GM21360 (cell line): ENCODE results near the gene FAM177B.
"Not testable (repeated sequence)": the region's sequence is repeated elsewhere in the genome, so short reads cannot be mapped to it uniquely, and the experiment has no call there.

ENCODE experiments used
- ATAC-seq: cut with Tn5 transposase; IDR thresholded peaks from one replicate; pipeline ENCODE4 v1.9.1; 2021; ENCODE audit warnings: mild to moderate bottlenecking, moderate library complexity; ENCODE audit not compliant: unreplicated experiment

The FAM177B gene

GRCh38 chr1:222739465-222739864, 2.5 kb downstream of the FAM177B start:
- ATAC-seq: no peak

GRCh38 chr1:222739929-222740328, 2.9 kb downstream of the FAM177B start:
- ATAC-seq: no peak

DNA sequence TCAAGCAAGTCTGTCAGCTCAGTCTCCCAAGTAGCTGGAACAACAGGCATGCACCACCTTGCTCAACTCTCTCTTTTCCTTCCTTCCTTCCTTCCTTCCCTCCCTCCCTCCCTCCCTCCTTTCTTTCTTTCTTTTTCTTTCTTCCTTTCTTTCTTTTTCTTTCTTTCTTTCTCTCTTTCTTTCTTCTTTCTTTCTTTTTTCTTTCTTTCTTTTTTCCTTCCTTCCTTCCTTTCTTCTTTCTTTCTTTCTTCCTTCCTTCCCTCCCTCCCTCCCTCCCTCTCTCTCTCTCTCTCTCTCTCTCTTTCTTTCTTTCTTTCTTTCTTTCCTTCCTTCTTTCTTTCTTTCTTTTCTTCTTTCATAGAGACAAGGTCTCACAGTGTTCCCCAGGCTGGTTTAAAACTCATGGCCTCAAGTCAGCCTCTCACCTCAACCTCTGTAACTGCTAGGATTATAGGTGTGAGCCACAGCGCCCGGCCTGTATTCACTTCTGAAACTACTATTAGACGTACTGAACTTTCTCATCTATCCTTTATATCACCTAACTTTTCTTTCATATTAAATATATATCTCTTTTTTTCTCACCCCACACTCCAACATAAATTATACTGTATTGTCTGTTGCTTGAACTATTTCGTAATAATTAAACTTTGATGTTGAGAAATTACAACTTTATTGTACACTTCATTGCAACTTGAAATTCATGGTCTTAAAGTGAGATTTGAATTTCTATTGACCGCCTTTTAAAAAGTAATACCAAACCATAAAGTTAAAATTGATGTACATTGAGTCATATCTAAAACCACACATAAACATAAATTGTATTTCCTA, 4.8 kb downstream of the FAM177B start:
- ATAC-seq: not testable (repeated sequence)

DNA sequence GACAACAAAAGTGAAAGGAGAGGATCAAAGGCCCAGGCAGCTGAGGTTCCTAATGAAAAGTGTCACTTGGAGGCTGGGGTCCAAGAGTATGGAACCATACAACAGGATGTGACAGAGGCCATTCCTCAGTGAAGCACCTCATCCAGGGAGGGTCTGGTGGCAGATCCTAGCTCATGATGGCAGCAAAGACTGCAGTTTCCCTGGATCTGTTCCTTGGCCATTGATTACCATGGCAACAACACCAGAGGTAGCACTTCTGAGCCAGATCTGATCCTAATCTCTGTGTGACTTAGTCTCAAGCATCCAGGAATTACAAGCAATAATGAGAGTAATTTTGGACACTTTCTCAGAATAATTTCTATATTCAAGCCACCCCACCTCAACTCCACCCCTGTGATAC, 12.9 kb downstream of the FAM177B start:
- ATAC-seq: no peak

DNA sequence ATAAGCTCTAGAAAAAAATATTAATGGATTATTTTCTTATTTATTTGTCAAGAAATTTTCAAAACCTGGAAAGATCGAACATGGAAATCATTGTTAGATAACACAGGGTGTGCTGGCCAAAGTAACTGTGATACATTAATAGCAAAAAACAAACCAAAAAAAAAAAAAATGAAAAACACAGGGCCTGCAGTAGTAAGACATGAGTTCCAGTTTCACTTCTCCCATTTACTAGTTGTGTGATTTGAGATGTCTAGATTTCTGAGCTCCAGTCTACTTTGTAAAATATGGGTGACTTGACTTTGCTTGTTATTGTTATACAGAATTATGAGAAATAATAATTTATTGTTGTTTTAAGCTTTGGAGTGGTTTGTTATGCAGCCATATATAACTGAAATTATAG, 13.6 kb downstream of the FAM177B start:
- ATAC-seq: peak; percentile 93

GRCh38 chr1:222751255-222751654, 14.3 kb downstream of the FAM177B start:
- ATAC-seq: no peak

GRCh38 chr1:222754366-222755139, 17.6 kb downstream of the FAM177B start:
- no peak for ATAC-seq

- no peak for ATAC-seq
Observed at GRCh38 chr1:222757646-222758268, 20.8 kb downstream of the FAM177B start.

- no peak for ATAC-seq
Observed at GRCh38 chr1:222759451-222760035, 22.5 kb downstream of the FAM177B start.

DNA sequence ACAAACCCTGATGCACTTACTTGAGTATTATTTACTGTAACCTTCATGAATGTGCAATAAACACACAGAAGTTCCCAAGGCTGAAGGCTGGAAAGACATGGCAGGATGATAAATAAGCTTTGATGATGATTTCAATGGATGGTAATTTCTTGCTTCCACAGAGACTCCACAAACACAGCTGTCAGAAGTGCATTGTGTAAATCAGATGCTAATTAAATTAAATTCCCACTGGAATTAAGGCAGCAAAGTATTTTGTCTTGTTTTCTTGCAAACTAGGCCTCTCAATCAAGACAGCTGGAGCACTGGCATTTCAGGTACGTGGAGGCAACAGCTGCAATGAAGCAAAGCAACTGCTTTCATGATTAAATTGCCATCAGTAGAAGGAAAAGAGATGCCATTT, 24.1 kb downstream of the FAM177B start:
- ATAC-seq: no peak

- not testable (repeated sequence) for ATAC-seq
Observed at GRCh38 chr1:222762178-222762577, 25.2 kb downstream of the FAM177B start.

DNA sequence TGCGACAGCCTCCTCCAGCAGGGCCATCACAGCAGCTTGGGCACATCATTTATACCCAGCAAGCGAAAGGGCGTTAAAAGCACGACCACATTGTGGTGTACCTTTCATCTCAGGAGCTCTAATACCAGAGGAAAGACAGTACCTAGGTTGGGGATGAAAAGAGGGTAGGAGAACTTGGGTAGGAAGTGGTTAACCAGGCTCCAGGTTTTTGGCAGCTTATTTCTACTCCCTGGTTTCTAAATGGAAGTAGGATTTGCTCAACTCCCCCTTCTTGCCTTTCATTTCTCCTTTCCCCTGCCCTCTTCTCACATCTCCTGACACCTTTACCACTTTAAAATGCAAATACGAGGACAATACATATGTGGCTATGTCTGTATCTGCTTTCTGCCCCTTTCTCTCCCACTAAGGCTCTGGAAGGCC, 30.2 kb downstream of the FAM177B start:
- no peak for ATAC-seq

DNA sequence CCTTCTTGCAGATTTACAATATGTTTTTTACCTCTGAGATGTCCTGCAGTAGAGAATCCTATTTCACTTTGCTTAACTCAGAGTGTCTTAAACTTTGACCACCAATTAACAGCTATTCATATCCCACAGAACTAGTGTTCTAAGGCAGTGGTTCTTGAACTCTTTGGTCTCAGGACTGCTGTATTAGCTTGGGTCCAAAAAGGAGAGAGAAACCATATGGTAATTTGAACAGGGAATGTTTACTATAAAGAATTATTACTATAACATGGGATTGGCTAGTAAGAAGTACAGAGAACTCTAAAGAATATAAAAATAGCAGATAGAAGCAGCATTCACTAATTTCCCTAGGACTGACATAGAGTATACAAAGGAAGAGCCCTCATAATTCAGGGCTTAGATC, 31.6 kb downstream of the FAM177B start:
- ATAC-seq: no peak

- no peak for ATAC-seq
Observed at GRCh38 chr1:222769181-222769580, 32.2 kb downstream of the FAM177B start.

GRCh38 chr1:222769971-222770620, 33.1 kb downstream of the FAM177B start:
- no peak for ATAC-seq

DNA sequence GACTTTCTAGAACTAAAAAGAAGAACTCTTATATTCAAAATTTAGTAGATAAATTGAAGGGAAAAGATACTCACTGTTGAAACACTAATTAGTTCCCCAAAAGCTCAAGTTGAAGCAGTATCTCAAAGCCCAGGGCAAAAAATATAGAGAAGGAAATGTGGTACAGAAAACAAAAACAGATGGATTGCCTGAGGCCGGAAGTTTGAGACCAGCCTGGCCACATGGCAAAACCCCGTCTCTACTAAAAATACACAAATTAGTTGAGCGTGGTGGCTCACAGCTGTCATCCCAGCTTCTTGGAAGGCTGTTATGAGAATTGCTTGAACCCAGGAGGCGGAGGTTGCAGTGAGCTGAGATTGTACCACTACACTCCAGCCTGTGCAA, 36.0 kb downstream of the FAM177B start:
- peak; percentile 88 for ATAC-seq

DNA sequence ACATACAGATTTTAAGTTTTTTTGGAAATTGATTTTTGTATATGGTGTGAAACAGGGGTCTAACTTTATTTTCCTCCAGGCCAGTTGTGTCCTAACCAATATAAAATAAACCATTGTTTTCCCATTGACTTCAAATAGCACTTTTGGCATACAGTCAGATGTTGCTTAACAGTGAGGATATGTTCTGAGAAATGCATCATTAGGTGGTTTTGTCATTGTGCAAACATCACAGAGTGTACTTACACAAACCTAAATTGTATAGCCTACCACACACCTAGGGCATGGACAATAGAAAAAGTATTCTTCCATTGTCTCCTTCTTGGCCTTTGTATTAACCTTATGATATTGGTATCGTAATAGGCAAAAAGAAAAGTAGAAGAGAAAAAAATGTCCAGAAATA, 40.5 kb downstream of the FAM177B start:
- no peak for ATAC-seq

GRCh38 chr1:222777977-222778376, 41.0 kb downstream of the FAM177B start:
- ATAC-seq: no peak

GRCh38 chr1:222781251-222781650, 44.2 kb downstream of the FAM177B start:
- ATAC-seq: no peak

DNA sequence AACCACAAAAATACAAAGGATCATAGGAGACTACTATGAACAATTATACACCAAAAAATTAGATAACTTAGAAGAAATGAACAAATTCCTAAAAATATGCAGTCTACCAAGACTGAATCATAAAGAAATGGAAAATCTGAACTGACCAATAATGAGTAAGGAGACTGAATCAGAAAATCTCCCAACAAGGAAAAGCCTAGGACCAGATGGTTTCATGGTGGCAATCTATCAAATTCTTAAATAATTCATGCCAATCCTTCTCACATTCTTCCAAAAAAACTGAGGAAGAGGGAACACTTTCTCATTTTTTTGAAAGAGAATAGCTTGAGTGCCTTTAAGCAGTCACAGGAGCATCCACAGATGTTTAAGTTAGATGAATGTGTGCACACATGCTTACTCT, 46.0 kb downstream of the FAM177B start:
- ATAC-seq: no peak

DNA sequence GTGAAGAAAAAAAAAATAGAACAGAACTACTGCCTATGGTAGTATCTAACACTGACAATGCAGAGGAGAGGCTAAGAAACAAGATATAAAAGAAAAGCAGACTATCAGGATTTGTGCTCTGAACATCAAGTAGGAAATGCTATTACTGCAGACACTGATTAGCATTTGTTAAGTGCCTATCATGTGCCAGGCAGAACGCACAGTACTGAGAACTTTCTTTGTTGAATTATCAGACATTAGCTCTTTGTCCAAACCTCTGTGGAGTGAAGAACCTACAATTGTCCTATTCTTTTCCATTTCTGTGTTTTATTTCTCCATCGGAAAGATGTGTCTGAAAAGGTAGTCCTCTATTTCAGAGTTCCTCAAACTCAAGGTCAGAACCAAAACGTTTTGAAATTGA, 47.4 kb downstream of the FAM177B start:
- ATAC-seq: no peak
